Stimulated activated CD4-positive, alpha-beta T cell treated with anti-CD3 and anti-CD28 coated beads, Interleukin-1b, Interleukin-23, amount 100 ng/mL, for 24 hours (primary cell): ENCODE results near the gene JAGN1.
"Not testable (repeated sequence)": the region's sequence is repeated elsewhere in the genome, so short reads cannot be mapped to it uniquely, and the experiment has no call there.

Source experiments
- DNase-seq, 4 experiments: peaks; one replicate each; pipeline ENCODE4 v3.0.0-alpha.2; 2020; ENCODE audit warnings: low read depth in 4 of 4, low spot score in 1 of 4

The JAGN1 gene

DNA sequence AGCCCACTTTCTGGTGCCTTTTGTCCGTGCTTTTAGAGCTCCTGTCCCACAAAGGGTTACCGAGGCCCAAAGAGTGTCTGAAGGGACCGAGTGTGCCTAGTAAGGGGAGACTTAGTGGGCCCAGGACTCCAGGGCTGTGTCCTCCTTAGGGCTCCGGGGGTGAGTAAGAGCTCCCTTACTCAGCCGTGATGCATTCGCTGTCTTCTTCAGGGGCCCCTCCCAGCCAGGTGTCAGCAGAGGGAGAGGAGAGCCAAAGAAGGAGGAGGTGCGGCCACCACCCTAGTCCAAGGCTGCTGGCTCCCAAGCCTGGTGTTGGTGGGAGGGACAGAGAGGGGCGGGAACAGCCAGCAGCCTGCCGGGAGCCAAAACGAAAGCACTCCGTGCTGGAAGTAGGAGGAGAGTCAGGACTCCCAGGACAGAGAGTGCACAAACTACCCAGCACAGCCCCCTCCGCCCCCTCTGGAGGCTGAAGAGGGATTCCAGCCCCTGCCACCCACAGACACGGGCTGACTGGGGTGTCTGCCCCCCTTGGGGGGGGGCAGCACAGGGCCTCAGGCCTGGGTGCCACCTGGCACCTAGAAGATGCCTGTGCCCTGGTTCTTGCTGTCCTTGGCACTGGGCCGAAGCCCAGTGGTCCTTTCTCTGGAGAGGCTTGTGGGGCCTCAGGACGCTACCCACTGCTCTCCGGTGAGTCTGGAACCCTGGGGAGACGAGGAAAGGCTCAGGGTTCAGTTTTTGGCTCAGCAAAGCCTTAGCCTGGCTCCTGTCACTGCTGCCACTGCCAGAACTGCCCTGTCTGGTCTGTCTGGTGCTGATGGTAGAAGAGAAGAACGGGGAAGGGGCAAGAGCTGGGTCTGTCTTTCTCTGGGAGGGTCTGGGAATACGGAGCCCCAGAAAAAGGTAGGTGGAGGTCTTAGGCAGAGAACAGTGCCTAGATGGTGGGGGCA, 26.6 kb downstream of the JAGN1 start, which contains the start of gene IL17RC:
IL17RC (plus strand) TSS at position 365 of the 947 bp plus-strand sequence; CDS start at position 583, 218 bp downstream.
- peak in 1 of 4 experiments; percentile 32 for DNase-seq

DNA sequence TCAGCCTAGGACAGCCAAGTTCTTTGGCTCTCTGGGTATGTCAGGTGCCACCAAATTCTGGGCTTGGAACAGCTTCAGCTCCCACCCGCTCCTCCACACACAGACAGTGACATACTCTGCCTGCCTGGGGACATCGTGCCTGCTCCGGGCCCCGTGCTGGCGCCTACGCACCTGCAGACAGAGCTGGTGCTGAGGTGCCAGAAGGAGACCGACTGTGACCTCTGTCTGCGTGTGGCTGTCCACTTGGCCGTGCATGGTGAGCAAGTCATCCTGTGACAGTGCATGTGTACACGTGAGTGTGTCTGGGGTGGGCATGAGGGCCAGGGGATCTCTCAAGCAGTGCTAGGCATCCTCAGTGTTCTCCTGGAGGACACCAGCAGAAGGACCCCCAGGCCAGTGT, 27.4 kb downstream of the JAGN1 start:
- no peak for DNase-seq

DNA sequence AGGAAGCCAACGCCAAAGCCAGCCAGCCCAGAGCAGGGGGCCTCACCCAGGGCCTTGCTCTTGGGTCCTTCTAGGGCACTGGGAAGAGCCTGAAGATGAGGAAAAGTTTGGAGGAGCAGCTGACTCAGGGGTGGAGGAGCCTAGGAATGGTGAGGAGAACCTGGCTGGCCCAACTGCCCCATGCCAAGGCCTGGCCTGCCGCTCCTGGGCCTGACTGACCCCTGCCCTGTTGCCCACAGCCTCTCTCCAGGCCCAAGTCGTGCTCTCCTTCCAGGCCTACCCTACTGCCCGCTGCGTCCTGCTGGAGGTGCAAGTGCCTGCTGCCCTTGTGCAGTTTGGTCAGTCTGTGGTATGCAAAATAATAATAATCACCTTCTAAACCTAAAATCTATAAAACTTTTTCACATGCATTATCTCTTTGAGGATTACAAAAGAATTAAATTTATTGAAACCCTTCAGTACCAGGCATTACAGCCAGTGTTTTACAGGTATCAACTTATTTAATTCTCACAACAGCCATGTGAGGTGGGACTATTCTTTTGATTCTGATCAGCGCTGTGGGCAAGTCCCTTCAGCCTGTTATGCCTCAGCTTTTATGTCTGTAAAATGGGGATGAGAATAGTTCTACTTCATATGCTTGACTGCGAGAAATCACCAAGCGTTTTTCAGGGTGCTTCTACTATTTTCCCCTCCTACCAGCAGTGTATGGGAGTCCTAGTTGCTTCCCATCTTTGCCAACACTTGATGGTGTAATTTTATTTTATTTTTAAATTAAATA, 28.0 kb downstream of the JAGN1 start:
- DNase-seq = no peak

DNA sequence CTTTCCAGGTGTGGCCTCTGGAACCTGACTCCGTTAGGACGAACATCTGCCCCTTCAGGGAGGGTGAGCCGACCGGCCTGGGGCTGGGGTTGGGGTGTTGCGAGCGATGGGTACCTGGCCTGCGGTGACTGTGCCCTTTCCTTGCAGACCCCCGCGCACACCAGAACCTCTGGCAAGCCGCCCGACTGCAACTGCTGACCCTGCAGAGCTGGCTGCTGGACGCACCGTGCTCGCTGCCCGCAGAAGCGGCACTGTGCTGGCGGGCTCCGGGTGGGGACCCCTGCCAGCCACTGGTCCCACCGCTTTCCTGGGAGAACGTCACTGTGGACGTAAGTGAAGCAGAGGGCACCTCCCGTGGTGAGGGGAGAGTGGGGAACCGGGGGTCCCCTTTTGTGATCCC, 37.7 kb downstream of the JAGN1 start:
- no peak for DNase-seq

GRCh38 chr3:9930804-9931418, 40.5 kb downstream of the JAGN1 start:
- DNase-seq = no peak

GRCh38 chr3:9932535-9932842, 42.1 kb downstream of the JAGN1 start:
- no peak for DNase-seq

- peak; percentile 67 to 88 (median 80) for DNase-seq
Observed at GRCh38 chr3:9932843-9933560, 42.6 kb downstream of the JAGN1 start.

- DNase-seq = peak; percentile 92 to 96 (median 94)
Observed at GRCh38 chr3:9933561-9934234, 43.3 kb downstream of the JAGN1 start, which contains the start of gene CRELD1. Gene CRELD1 (plus strand): TSS chr3:9933834. CDS start chr3:9934439, 605 bp downstream.

- no peak for DNase-seq
Observed at GRCh38 chr3:9934235-9934621, 43.8 kb downstream of the JAGN1 start.

- DNase-seq = no peak
Observed at GRCh38 chr3:9934993-9935392, 44.6 kb downstream of the JAGN1 start.

DNA sequence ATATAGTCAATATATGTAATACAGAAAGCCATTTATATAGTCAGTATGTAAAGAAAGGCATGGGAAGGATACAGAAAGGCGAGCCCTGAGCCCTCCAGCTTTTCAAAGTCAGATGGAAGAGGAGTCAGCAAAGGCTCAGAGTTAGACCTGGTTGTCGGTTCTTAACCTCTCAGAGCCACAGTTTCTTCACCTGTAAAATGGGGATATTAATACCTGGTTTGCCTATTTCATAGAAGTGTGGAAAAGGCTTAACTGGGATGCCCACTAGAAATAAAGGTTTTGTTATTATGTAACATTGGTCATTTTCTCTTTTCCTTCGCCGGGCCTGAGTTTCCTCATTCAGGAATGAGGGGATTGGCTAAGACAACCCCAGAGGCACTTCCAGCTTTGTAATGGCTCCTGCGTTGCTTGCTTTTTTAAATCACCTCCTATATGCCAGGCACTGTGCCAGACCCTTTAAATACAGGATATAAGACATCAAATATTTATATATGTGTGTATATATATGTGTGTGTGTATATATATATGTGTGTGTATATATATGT, 45.6 kb downstream of the JAGN1 start:
- no peak for DNase-seq

- no peak for DNase-seq
Observed at GRCh38 chr3:9937486-9938238, 47.3 kb downstream of the JAGN1 start.

DNA sequence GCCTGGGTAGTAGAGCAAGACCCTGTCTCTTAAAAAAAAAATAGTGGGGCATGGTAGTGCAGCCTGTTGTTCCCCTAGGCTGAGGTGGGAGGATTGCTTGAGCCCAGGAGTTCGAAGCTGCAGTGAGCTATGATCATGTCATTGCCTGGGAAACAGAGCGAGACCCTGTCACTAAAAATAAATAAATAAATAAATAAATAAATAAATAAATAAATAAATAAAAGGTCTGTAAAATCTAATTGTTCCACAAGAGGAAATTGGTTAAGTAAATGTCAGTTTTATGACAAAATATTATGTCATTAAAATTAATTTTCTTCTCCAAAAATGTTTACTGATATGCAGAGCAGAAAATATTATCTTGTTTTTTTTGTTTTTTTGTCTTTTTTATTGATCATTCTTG, 48.6 kb downstream of the JAGN1 start:
- no peak for DNase-seq

DNA sequence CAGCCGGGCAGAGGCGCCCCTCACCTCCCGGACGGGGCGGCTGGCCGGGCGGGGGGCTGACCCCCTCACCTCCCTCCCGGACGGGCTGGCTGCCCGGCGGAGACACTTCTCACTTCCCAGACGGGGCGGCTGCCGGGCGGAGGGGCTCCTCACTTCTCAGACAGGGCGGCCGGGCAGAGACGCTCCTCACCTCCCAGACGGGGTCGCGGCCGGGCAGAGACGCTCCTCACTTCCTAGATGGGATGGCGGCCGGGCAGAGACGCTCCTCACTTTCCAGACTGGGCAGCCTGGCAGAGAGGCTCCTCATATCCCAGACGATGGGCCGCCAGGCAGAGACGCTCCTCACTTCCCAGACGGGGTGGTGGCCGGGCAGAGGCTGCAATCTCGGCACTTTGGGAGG, 49.5 kb downstream of the JAGN1 start:
- not testable (repeated sequence) for DNase-seq

DNA sequence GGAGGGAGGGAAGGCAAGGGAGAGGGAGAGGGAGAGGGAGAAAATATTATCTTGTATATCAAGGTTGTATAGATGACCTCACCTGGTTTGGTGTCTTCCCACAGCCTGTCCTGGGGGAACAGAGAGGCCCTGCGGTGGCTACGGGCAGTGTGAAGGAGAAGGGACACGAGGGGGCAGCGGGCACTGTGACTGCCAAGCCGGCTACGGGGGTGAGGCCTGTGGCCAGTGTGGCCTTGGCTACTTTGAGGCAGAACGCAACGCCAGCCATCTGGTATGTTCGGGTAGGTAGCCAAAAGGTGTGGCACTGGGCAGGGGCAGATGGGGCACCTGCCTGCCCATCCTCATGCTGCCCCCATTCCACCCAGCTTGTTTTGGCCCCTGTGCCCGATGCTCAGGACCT, 50.3 kb downstream of the JAGN1 start:
- no peak for DNase-seq

DNA sequence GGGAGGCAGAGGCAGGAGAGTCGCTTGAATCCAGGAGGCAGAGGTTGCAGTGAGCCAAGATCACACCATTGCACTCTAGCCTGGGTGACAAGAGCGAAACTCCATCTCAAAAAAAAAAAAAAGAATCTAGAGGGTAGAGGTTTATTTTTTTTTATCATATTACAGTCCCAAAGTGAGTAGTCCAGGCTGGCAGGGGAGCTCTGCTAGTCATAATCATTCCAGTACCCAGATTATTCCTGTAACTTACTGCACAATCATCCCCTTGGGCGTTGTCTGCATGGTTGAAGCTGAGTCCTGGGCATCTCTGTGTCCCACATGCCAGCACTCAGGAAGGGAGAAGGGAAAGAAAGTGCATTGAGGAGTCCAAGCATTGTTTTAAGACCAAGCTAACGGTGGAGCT, 51.8 kb downstream of the JAGN1 start:
- DNase-seq = no peak

DNA sequence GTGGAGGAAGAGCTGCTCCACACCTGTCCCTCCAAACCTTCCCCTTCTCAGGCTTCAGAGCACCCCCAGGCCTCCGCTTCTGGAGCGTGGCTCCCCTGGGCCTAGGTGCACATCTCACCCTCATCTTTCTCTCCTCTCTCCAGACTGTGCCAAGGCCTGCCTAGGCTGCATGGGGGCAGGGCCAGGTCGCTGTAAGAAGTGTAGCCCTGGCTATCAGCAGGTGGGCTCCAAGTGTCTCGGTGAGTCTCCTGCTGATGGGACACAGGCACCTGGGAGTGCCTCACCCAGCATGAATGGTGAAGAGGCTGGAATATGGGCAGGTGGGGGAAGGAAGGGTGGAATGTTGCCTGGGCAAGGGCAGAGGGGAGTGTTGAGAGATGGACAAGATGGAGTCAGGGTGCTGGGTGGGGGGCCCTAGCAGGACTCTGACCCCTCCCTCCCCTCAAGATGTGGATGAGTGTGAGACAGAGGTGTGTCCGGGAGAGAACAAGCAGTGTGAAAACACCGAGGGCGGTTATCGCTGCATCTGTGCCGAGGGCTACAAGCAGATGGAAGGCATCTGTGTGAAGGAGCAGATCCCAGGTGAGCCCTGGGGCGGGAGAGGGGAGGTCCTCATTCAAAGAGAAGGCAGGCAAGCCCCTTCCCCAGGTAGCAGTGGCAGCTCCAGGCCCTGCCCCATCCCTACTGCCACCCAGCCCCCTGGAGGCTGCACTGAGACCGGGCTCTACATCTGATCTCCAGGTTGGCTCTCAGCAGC, 52.7 kb downstream of the JAGN1 start:
- DNase-seq = no peak
